Measurements from ENCODE around the gene PRR33. TPM values are rescaled to one million over a fixed set of nuclear protein-coding genes. Genes with fewer than 3 reads are reported as not detected.

Gene PRR33
- total RNA-seq, 1 experiment from 2014 or later: not detected

DNA sequence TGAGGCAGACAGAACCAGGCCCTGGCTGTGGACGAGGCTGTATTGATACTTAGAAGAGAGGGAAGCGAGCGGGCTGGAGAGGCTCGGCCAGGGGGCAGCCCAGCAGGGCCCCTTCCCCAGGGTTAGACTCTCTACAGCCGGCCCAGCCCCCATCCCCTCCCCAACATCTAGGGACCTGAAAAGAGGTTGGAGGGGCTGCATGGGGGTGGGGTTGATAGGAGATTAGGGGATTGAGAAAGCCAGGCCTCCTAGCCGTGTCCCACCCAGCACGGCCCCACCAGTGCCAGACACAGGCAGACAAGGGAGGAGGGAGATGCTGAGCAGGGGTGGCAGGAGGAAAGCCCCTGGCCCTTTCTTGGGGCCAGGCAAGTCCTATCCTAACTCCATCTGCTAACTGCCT lies 33.1 kb downstream of the PRR33 start:
- Histone ChIP-seq H3K79me2 (ENCODE audit: low read length) (no peaks in the 10 kb centered on the region), H2AFZ (ENCODE audit: low read length) (no peak overlapping the region), H3K9me3 (ENCODE audit: low read length) (no peaks in the 10 kb centered on the region), H3K4me2 (ENCODE audit: low read length) (no peak overlapping the region), H3K4me3 (ENCODE audit: low read length) (no peak overlapping the region), H3K4me1 (ENCODE audit: insufficient read depth, low read length) (peaks cover 5% of the 10 kb centered on the region), H3K9me2 (replicated peaks; ENCODE audit: low read length) (no peaks in the 10 kb centered on the region), H3K27me3 (ENCODE audit: low read length) (no peaks in the 10 kb centered on the region), H3K9ac (ENCODE audit: low read length) (no peak overlapping the region), H4K20me1 (ENCODE audit: low read length) (no peaks in the 10 kb centered on the region), H3K27ac (ENCODE audit: low read length) (no peak overlapping the region), H3K36me3 (ENCODE audit: low read depth, low read length) (no peaks in the 10 kb centered on the region), H3F3A (ENCODE audit: low read length, unreplicated experiment) (no peaks in the 10 kb centered on the region)
- no TSS peak for BruUV-seq (replicated peaks)
- DNase-seq: no peak
- no peak for TF ChIP-seq CTCF (conservative IDR thresholded peaks at IDR 0.05; ENCODE audit: low read depth, low read length)
- TF ChIP-seq EZH2 (IDR thresholded peaks at IDR 0.05; ENCODE audit: low read length, unreplicated experiment): no peak
- TF ChIP-seq EZH2phosphoT487 (IDR thresholded peaks at IDR 0.05; ENCODE audit: borderline replicate concordance, low read length): no peak
- ATAC-seq: no peak
- ChIA-PET POLR2A (ENCODE audit: unreplicated experiment) (no interaction called here), CTCF (no interaction called here)
- intact Hi-C loops (cut with micrococcal nuclease): no loop called here

- intact Hi-C loops (cut with micrococcal nuclease): no loop called here
- Histone ChIP-seq H3K36me3 (ENCODE audit: low read depth, low read length) (no peaks in the 10 kb centered on the region), H4K20me1 (ENCODE audit: low read length) (no peaks in the 10 kb centered on the region), H3K9me3 (ENCODE audit: low read length) (no peaks in the 10 kb centered on the region), H3K4me3 (ENCODE audit: low read length) (no peak overlapping the region), H3K4me2 (ENCODE audit: low read length) (no peak overlapping the region), H3K79me2 (ENCODE audit: low read length) (no peaks in the 10 kb centered on the region), H3K9ac (ENCODE audit: low read length) (no peak overlapping the region), H2AFZ (ENCODE audit: low read length) (no peak overlapping the region), H3K27ac (ENCODE audit: low read length) (no peak overlapping the region), H3F3A (ENCODE audit: low read length, unreplicated experiment) (no peaks in the 10 kb centered on the region), H3K4me1 (ENCODE audit: insufficient read depth, low read length) (peaks cover 1% of the 10 kb centered on the region), H3K27me3 (ENCODE audit: low read length) (no peaks in the 10 kb centered on the region), H3K9me2 (replicated peaks; ENCODE audit: low read length) (no peaks in the 10 kb centered on the region)
- ATAC-seq (no peak), DNase-seq (no peak)
- TF ChIP-seq CTCF (conservative IDR thresholded peaks at IDR 0.05; ENCODE audit: low read depth, low read length): no peak
- no peak for TF ChIP-seq EZH2 (IDR thresholded peaks at IDR 0.05; ENCODE audit: low read length, unreplicated experiment)
- no peak for TF ChIP-seq EZH2phosphoT487 (IDR thresholded peaks at IDR 0.05; ENCODE audit: borderline replicate concordance, low read length)
- BruUV-seq (replicated peaks): no TSS peak
- CTCF ChIA-PET: no interaction called here
- POLR2A ChIA-PET (ENCODE audit: unreplicated experiment): no interaction called here
These were observed 33.5 kb downstream of the PRR33 start for GRCh38 chr11:1858154-1858553.

- Histone ChIP-seq H4K20me1 (ENCODE audit: low read length) (no peaks in the 10 kb centered on the region), H3K9me2 (replicated peaks; ENCODE audit: low read length) (no peaks in the 10 kb centered on the region), H3K27ac (ENCODE audit: low read length) (no peak overlapping the region), H3K4me2 (ENCODE audit: low read length) (no peak overlapping the region), H2AFZ (ENCODE audit: low read length) (no peak overlapping the region), H3K4me1 (ENCODE audit: insufficient read depth, low read length) (no peaks in the 10 kb centered on the region), H3K36me3 (ENCODE audit: low read depth, low read length) (no peaks in the 10 kb centered on the region), H3K9ac (ENCODE audit: low read length) (no peak overlapping the region), H3K4me3 (ENCODE audit: low read length) (no peak overlapping the region), H3K79me2 (ENCODE audit: low read length) (no peaks in the 10 kb centered on the region), H3F3A (ENCODE audit: low read length, unreplicated experiment) (no peaks in the 10 kb centered on the region), H3K9me3 (ENCODE audit: low read length) (no peaks in the 10 kb centered on the region), H3K27me3 (ENCODE audit: low read length) (no peaks in the 10 kb centered on the region)
- no peak for DNase-seq
- ATAC-seq: no peak
- BruUV-seq (replicated peaks): no TSS peak
- ChIA-PET CTCF (no interaction called here), POLR2A (ENCODE audit: unreplicated experiment) (no interaction called here)
- intact Hi-C loops (cut with micrococcal nuclease): no loop called here
- TF ChIP-seq EZH2phosphoT487 (IDR thresholded peaks at IDR 0.05; ENCODE audit: borderline replicate concordance, low read length) (no peak), EZH2 (IDR thresholded peaks at IDR 0.05; ENCODE audit: low read length, unreplicated experiment) (no peak), CTCF (conservative IDR thresholded peaks at IDR 0.05; ENCODE audit: low read depth, low read length) (no peak)
These were observed 34.6 kb downstream of the PRR33 start for GRCh38 chr11:1857064-1857463.
